ENCODE data around the gene TRIO. TPM values are rescaled to one million over a fixed set of nuclear protein-coding genes. Genes with fewer than 3 reads are reported as not detected.

The TRIO gene
- polyA plus RNA-seq, 1 of the 3 experiments (the other 2 are of a cell fraction) = 229 TPM

DNA sequence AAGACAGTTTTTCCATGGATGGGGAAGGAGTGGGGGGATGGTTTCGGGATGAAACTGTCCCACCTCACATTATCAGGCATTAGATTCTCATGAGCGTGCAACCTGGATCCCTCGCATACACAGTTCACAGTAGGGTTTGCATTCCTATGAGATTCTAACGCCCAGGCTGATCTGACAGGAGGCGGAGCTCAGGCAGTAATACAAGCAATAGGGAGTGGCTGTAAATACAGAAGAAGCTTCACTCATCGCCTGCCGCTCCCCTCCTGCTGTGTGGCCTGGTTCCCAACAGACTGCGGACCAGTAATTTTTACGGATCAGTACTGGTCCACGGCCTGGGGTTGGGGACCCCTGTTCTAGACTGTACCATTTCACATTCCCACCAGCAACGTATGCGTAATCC lies 370.1 kb downstream of the TRIO start:
- H3K79me2 ChIP-seq (ENCODE audit: insufficient read depth) = no peaks in the 10 kb centered on the region
- H3K9ac ChIP-seq = no peak overlapping the region
- DNase-seq = no peak
- H3K4me1 ChIP-seq (ENCODE audit: control insufficient read depth in 1 of 2, insufficient read depth in 2 of 2, low read depth in 1 of 2, low read length in 1 of 2) = no peaks in the 10 kb centered on the region
- ChIA-PET CTCF (no interaction called here), POLR2A (no interaction called here)
- TF ChIP-seq NFIC (IDR thresholded peaks at IDR 0.05; ENCODE audit: borderline replicate concordance) (no peak), EZH2phosphoT487 (IDR thresholded peaks at IDR 0.05; ENCODE audit: borderline replicate concordance, low read depth) (no peak), TEAD4 (IDR thresholded peaks at IDR 0.05; ENCODE audit: borderline replicate concordance, insufficient read depth) (no peak), JUND (IDR thresholded peaks at IDR 0.05) (no peak), FOXM1 (IDR thresholded peaks at IDR 0.05; ENCODE audit: low read depth) (no peak), GATA2 (CRISPR knock-in tag; IDR thresholded peaks at IDR 0.05) (no peak), POLR2AphosphoS5 (IDR thresholded peaks at IDR 0.05; ENCODE audit: low read depth, low read length) (no peak), YY1 (IDR thresholded peaks at IDR 0.05; ENCODE audit: low read depth) (no peak), SIN3A (IDR thresholded peaks at IDR 0.05; ENCODE audit: borderline replicate concordance, low read depth, low read length) (no peak)
- TF ChIP-seq, protein P1, sequence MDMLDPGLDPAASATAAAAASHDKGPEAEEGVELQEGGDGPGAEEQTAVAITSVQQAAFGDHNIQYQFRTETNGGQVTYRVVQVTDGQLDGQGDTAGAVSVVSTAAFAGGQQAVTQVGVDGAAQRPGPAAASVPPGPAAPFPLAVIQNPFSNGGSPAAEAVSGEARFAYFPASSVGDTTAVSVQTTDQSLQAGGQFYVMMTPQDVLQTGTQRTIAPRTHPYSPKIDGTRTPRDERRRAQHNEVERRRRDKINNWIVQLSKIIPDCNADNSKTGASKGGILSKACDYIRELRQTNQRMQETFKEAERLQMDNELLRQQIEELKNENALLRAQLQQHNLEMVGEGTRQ (IDR thresholded peaks at IDR 0.05; ENCODE audit: borderline replicate concordance, low read depth, low read length) = no peak
- TF ChIP-seq, protein P2, sequence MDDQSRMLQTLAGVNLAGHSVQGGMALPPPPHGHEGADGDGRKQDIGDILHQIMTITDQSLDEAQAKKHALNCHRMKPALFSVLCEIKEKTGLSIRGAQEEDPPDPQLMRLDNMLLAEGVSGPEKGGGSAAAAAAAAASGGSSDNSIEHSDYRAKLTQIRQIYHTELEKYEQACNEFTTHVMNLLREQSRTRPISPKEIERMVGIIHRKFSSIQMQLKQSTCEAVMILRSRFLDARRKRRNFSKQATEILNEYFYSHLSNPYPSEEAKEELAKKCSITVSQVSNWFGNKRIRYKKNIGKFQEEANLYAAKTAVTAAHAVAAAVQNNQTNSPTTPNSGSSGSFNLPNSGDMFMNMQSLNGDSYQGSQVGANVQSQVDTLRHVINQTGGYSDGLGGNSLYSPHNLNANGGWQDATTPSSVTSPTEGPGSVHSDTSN (IDR thresholded peaks at IDR 0.05) = no peak
- H3F3A ChIP-seq (replicated peaks; ENCODE audit: insufficient read depth) = peaks cover 37% of the 10 kb centered on the region
- H3K36me3 ChIP-seq (replicated peaks in 1 of 2; ENCODE audit: control insufficient read depth in 1 of 2, insufficient read depth in 2 of 2, low read length in 1 of 2) = peaks cover 8 to 16% of the 10 kb centered on the region in 2 experiments
- no peaks in the 10 kb centered on the region for H3K9me3 ChIP-seq
- H3K9me2 ChIP-seq = no peaks in the 10 kb centered on the region
- no peak overlapping the region for H2AFZ ChIP-seq (ENCODE audit: low read depth)
- WGBS (ENCODE audit: low lambda C conversion rate) = 95% methylated on average over 12 of the region's 12 CpGs
- no peak overlapping the region for H3K4me2 ChIP-seq
- no peak overlapping the region for H3K27ac ChIP-seq (ENCODE audit: low read depth in 2 of 2, low read length in 1 of 2)
- H3K27me3 ChIP-seq (ENCODE audit: insufficient read depth) = no peaks in the 10 kb centered on the region
- H3K4me3 ChIP-seq (ENCODE audit: low read depth in 2 of 2, low read length in 1 of 2) = no peak overlapping the region
- peaks cover 20% of the 10 kb centered on the region for H4K20me1 ChIP-seq (ENCODE audit: insufficient read depth)

DNA sequence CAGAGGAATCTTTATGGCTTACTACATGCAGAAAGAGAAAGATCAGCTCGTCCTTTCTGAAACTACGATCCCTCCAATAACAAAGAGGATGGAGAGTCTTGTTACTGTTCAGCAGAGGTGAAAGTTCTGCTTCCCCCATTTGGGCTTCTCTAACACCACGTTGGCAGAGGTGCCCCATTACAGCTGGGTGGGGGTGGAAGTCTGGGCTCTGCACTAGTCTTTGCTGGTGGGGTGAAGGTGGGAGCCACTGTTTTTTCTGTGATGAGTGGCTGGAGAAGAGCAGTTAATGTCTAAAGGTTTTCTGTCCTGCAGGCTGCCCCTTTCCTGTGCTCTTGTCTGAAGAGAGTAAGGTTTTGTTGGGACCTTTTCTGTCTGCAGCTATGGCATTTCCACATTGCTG lies 373.8 kb downstream of the TRIO start:
- Histone ChIP-seq H3K79me2 (ENCODE audit: insufficient read depth) (no peaks in the 10 kb centered on the region), H4K20me1 (ENCODE audit: insufficient read depth) (0 out of 2 replicates have a peak, but pooled peaks cover 2% of the 10 kb centered on the region), H3F3A (replicated peaks; ENCODE audit: insufficient read depth) (peaks cover 10% of the 10 kb centered on the region), H2AFZ (ENCODE audit: low read depth) (no peak overlapping the region), H3K9me2 (no peaks in the 10 kb centered on the region), H3K4me3 (ENCODE audit: low read depth in 2 of 2, low read length in 1 of 2) (no peak overlapping the region), H3K27me3 (ENCODE audit: insufficient read depth) (no peaks in the 10 kb centered on the region), H3K9ac (no peak overlapping the region), H3K27ac (ENCODE audit: low read depth in 2 of 2, low read length in 1 of 2) (no peak overlapping the region), H3K9me3 (no peaks in the 10 kb centered on the region), H3K36me3 (replicated peaks in 1 of 2; ENCODE audit: control insufficient read depth in 1 of 2, insufficient read depth in 2 of 2, low read length in 1 of 2) (no peaks in the 10 kb centered on the region), H3K4me2 (no peak overlapping the region), H3K4me1 (ENCODE audit: control insufficient read depth in 1 of 2, insufficient read depth in 2 of 2, low read depth in 1 of 2, low read length in 1 of 2) (no peaks in the 10 kb centered on the region)
- POLR2A ChIA-PET = no interaction called here
- CTCF ChIA-PET = interaction anchor here (0.7 to 1.0 kb wide), 2 partner anchors 118 to 169 kb away, joined by 3 read pairs; no protein-coding TSS in a partner anchor
- no peak for TF ChIP-seq MXI1 (IDR thresholded peaks at IDR 0.05; ENCODE audit: low read depth, low read length)
- WGBS (ENCODE audit: low lambda C conversion rate) = 33% methylated on average over 3 of the region's 3 CpGs
- DNase-seq = no peak
